NCI-H748 (cell line): ENCODE data around the gene DMAP1.

Experiments
- DNase-seq: peaks from one replicate; lab custom pipeline; 2025; ENCODE audit not compliant: unreplicated experiment; lab: John Stamatoyannopoulos, UW

DMAP1 gene

GRCh38 chr1:44254392-44254910 is 41.2 kb downstream of the DMAP1 start:
- DNase-seq, result no peak

GRCh38 chr1:44256762-44257554 is 43.7 kb downstream of the DMAP1 start:
- peak; percentile 59 for DNase-seq

GRCh38 chr1:44259090-44259489 is 45.8 kb downstream of the DMAP1 start:
- no peak for DNase-seq

- DNase-seq, result no peak
Observed at GRCh38 chr1:44260792-44261170, 47.5 kb downstream of the DMAP1 start.

- DNase-seq, result no peak
Observed at GRCh38 chr1:44261171-44261817, 48.0 kb downstream of the DMAP1 start.

GRCh38 chr1:44261962-44262361 is 48.7 kb downstream of the DMAP1 start:
- DNase-seq, result no peak

- no peak for DNase-seq
Observed at GRCh38 chr1:44262414-44262813, 49.1 kb downstream of the DMAP1 start.

- no peak for DNase-seq
Observed at GRCh38 chr1:44262816-44263567, 49.7 kb downstream of the DMAP1 start.

GRCh38 chr1:44263568-44264450 is 50.5 kb downstream of the DMAP1 start:
- DNase-seq, result no peak

- DNase-seq, result no peak
Observed at GRCh38 chr1:44264451-44264771, 51.1 kb downstream of the DMAP1 start.

- no peak for DNase-seq
Observed at GRCh38 chr1:44265656-44266358, 52.5 kb downstream of the DMAP1 start.

GRCh38 chr1:44266400-44267344 is 53.4 kb downstream of the DMAP1 start:
- peak; percentile 39 for DNase-seq

GRCh38 chr1:44267438-44267837 is 54.2 kb downstream of the DMAP1 start:
- DNase-seq, result peak; percentile 95

- no peak for DNase-seq
Observed at GRCh38 chr1:44268054-44268453, 54.8 kb downstream of the DMAP1 start.
